Tibial artery (tissue), 4 donors: Measurements from ENCODE around the gene ZNF548.

ENCODE experiments used
- DNase-seq, 2 donors: peaks; one replicate each; pipeline ENCODE4 v3.0.0-alpha.2; 2019
- H3K27ac ChIP-seq, 2 donors: fragments of 200-600 bp; sonication (generic) in 1 of 2; 1 replicate in 1 of 2; 2 replicates in 1 of 2; pipeline ENCODE4 v1.5.1; 2018 to 2019; ENCODE audit warnings: mild to moderate bottlenecking in 1 of 2
- H3K27me3 ChIP-seq, 2 donors: fragments of 200-600 bp; sonication (generic) in 1 of 2; one replicate each; pipeline versions ENCODE4 v1.5.1 to v1.6.0; 2016 to 2019
- H3K36me3 ChIP-seq, 3 donors: fragments of 200-600 bp; sonication (generic) in 2 of 3; one replicate each; pipeline ENCODE4 v1.5.1; 2016 to 2019; ENCODE audit warnings: mild to moderate bottlenecking in 2 of 3
- H3K4me1 ChIP-seq, 4 donors: fragments of 200-600 bp; sonication (generic) in 2 of 4; 1 replicate in 3 of 4; 2 replicates in 1 of 4; pipeline ENCODE4 v1.5.1; 2016 to 2019
- H3K4me3 ChIP-seq, 2 donors: fragments of 200-600 bp; sonication (generic) in 1 of 2; 1 replicate in 1 of 2; 2 replicates in 1 of 2; pipeline ENCODE4 v1.5.1; 2018 to 2019; ENCODE audit warnings: mild to moderate bottlenecking in 2 of 2
- H3K9me3 ChIP-seq, 3 donors: fragments of 200-600 bp; sonication (generic) in 1 of 3; one replicate each; pipeline ENCODE4 v1.5.1; 2016 to 2019
- intact Hi-C: fragments of 100-400 bp; cut with DNase I; formaldehyde crosslinking; loops from one replicate; pipeline ENCODE4 v1.15.0; 2023; ENCODE audit warnings: low total_unique reads
- TF ChIP-seq, protein P1 (sequence below), 2 experiments: fragments of 200-600 bp in 1 of 2; fragments of 450-650 bp in 1 of 2; IDR thresholded peaks; one replicate each; pipeline ENCODE4 v1.5.1; 2017 to 2019; ENCODE audit warnings: antibody characterized with exemption in 2 of 2, mild to moderate bottlenecking in 1 of 2, moderate library complexity in 1 of 2

The ZNF548 gene

DNA sequence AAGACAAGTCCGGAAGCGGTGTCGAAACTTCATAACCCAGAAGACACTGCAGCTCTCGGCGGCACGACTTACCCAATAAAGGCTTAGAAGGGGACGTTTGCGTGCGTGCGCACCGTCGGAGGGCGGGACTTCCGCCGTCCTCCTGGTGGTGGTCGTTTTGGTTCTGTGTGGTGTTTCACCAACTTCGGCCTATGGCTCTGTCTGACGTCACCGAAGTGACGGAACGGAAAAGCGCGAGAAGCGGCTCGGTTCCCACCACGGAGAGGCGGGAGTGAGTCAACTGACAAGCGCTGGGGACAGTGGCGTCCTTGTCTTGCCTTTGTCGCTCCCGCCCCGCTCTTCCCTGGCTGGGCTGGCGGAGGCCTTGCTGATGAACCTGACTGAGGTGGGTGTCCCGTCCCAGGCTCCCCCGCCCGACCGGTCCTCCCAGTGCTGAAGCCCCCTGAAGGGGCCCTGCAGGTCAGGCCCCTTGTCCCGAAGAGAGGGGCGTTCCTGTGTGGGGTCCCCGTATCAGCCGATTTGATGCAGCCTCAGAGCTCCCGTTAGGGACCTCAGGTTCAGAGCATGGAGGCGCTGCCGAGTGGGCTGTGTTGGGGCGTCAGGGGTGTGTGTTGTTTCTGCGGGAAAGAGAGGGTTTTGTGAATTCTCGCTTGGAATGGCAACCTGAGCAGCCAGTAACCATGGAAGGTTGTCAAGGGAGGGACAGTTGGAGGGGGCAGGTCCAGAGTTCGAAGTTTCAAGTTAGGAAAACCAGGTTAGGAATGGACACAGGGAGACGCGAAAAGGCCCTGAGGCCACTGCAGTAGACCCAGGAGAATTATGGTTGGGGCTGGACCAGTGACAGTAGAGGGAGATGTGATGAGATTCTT, at the start of gene ZNF548:
Gene ZNF548, plus strand, starts transcription at position 125 of the 869 bp plus-strand sequence. Its CDS starts 246 bp downstream, at position 371.
- Histone ChIP-seq H3K36me3 (peaks cover 24 to 31% (median 28%) of the 10 kb centered on the region in 3 donors), H3K4me1 (peaks cover 0 to 18% (median 8%) of the 10 kb centered on the region in 4 donors), H3K27me3 (no peaks in the 10 kb centered on the region), H3K27ac (peak within 1 kb of the TSS; percentile 96 to 97), H3K9me3 (peaks cover 0 to 20% (median 13%) of the 10 kb centered on the region in 3 donors), H3K4me3 (peak within 1 kb of the TSS; percentile 90 to 96)
- DNase-seq: peak; percentile 98
- intact Hi-C loops: no loop called here
- TF ChIP-seq, protein P1, sequence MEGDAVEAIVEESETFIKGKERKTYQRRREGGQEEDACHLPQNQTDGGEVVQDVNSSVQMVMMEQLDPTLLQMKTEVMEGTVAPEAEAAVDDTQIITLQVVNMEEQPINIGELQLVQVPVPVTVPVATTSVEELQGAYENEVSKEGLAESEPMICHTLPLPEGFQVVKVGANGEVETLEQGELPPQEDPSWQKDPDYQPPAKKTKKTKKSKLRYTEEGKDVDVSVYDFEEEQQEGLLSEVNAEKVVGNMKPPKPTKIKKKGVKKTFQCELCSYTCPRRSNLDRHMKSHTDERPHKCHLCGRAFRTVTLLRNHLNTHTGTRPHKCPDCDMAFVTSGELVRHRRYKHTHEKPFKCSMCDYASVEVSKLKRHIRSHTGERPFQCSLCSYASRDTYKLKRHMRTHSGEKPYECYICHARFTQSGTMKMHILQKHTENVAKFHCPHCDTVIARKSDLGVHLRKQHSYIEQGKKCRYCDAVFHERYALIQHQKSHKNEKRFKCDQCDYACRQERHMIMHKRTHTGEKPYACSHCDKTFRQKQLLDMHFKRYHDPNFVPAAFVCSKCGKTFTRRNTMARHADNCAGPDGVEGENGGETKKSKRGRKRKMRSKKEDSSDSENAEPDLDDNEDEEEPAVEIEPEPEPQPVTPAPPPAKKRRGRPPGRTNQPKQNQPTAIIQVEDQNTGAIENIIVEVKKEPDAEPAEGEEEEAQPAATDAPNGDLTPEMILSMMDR (IDR thresholded peaks at IDR 0.05): peak; percentile 29 to 50

GRCh38 chr19:57342582-57342981, 47.1 kb upstream of the ZNF548 start:
- H3K4me1 ChIP-seq: peaks cover 0 to 15% (median 5%) of the 10 kb centered on the region in 4 donors
- H3K27me3 ChIP-seq: no peaks in the 10 kb centered on the region
- no peak for DNase-seq
- intact Hi-C loops: no loop called here
- H3K36me3 ChIP-seq: no peaks in the 10 kb centered on the region
- H3K4me3 ChIP-seq: no peak overlapping the region
- TF ChIP-seq, protein P1 (IDR thresholded peaks at IDR 0.05): no peak
- peaks cover 0 to 4% (median 0%) of the 10 kb centered on the region in 3 donors for H3K9me3 ChIP-seq
- H3K27ac ChIP-seq: no peak overlapping the region

DNA sequence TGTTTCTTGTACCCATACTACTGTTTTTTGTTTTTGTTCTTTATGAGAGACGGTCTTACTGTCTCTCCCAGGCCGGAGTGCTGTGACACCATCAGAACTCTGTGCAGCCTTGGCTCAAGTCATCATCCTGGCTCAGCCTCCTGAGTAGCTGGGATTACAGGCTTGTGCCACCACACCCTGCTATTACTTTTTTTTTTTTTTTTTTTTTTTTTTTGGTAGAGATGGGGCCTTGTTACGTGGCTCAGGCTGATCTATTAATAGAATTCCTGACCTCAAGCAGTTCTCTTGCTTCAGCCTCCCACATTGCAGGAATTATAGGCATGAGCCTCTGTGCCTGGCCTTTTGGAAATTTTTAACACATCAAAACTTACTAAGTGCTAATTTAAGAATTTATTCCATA, 41.5 kb upstream of the ZNF548 start:
- TF ChIP-seq, protein P1 (IDR thresholded peaks at IDR 0.05): no peak
- H3K36me3 ChIP-seq: peaks cover 6 to 11% (median 9%) of the 10 kb centered on the region in 3 donors
- H3K27ac ChIP-seq: no peak overlapping the region
- H3K9me3 ChIP-seq: peaks cover 0 to 13% (median 4%) of the 10 kb centered on the region in 3 donors
- no peak overlapping the region for H3K4me3 ChIP-seq
- intact Hi-C loops: no loop called here
- no peaks in the 10 kb centered on the region for H3K27me3 ChIP-seq
- H3K4me1 ChIP-seq: peaks cover 5 to 18% (median 11%) of the 10 kb centered on the region in 4 donors
- DNase-seq: no peak

GRCh38 chr19:57350877-57351805, 38.5 kb upstream of the ZNF548 start, which contains the start of gene ZNF304:
ZNF304 (plus strand) TSS chr19:57351271; CDS start chr19:57351665, 394 bp downstream.
- Histone ChIP-seq H3K4me3 (peak within 1 kb of the TSS; percentile 63 to 98), H3K27me3 (no peaks in the 10 kb centered on the region), H3K36me3 (peaks cover 36 to 41% (median 39%) of the 10 kb centered on the region in 3 donors), H3K9me3 (peaks cover 0 to 39% (median 33%) of the 10 kb centered on the region in 3 donors), H3K4me1 (peaks cover 5 to 22% (median 11%) of the 10 kb centered on the region in 4 donors), H3K27ac (peak within 1 kb of the TSS; percentile 70 to 79)
- intact Hi-C loops: no loop called here
- TF ChIP-seq, protein P1 (IDR thresholded peaks at IDR 0.05): no peak
- DNase-seq: peak; percentile 92 to 94

DNA sequence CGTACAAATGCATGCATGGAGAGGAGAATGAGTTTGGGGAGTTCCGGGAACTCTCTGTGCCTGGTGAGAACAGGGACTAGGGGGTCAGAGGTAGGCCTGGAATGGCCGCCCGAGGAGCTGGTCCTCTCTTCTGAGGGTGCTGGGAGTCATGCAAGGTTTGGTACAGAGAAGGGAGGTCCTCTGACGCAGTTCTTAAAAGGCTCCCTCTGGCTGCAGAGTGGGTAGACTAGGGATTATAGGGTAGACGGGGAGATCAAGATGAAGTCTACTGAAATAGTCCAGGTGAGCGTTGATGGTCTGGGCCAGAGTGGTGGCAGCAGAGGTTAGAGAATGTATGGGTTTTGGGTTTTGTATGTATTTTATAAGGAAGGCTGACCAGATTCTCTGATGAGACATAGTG, 37.8 kb upstream of the ZNF548 start:
- H3K36me3 ChIP-seq: peaks cover 43 to 48% (median 47%) of the 10 kb centered on the region in 3 donors
- intact Hi-C loops: no loop called here
- peak overlapping the region; percentile 70 to 79 for H3K27ac ChIP-seq
- TF ChIP-seq, protein P1 (IDR thresholded peaks at IDR 0.05): no peak
- H3K4me3 ChIP-seq: peak overlapping the region; percentile 63 to 98
- H3K27me3 ChIP-seq: no peaks in the 10 kb centered on the region
- H3K4me1 ChIP-seq: peaks cover 5 to 22% (median 11%) of the 10 kb centered on the region in 4 donors
- DNase-seq: no peak
- peaks cover 0 to 46% (median 41%) of the 10 kb centered on the region in 3 donors for H3K9me3 ChIP-seq
